Body of pancreas (tissue), 4 donors: Measurements from ENCODE around the gene TRIM6. TPM values are rescaled to one million over a fixed set of nuclear protein-coding genes. Genes with fewer than 3 reads are reported as not detected.
"Not testable (repeated sequence)": the region's sequence is repeated elsewhere in the genome, so short reads cannot be mapped to it uniquely, and the experiment has no call there.

Experiments
- ATAC-seq: fragments of 150-250 bp; one replicate; pipeline ENCODE4 v1.9.1; 2016
- DNase-seq, 4 donors: peaks; one replicate each; pipeline ENCODE4 v3.0.0-alpha.2; 2019
- H3K27ac ChIP-seq, 4 donors: fragments of 200-600 bp; sonication (generic); 1 replicate in 3 of 4; 2 replicates in 1 of 4; pipeline versions ENCODE4 v1.5.1 to v1.6.1; 2016 to 2019; ENCODE audit warnings: mild to moderate bottlenecking in 1 of 4, mixed read lengths in 1 of 4, moderate library complexity in 1 of 4
- H3K27me3 ChIP-seq, 2 donors: fragments of 200-600 bp; sonication (generic); one replicate each; pipeline ENCODE4 v1.6.0; 2016; ENCODE audit warnings: mild to moderate bottlenecking in 1 of 2
- H3K36me3 ChIP-seq, 2 donors: fragments of 200-600 bp; sonication (generic); replicated peaks in 1 of 2; 2 replicates each; pipeline ENCODE4 v1.5.1; 2016; ENCODE audit warnings: low read depth in 2 of 2; ENCODE audit not compliant: insufficient read depth in 1 of 2
- H3K4me1 ChIP-seq: fragments of 200-600 bp; sonication (generic); one replicate; pipeline ENCODE4 v1.6.0; 2016
- H3K4me3 ChIP-seq, 2 donors: fragments of 200-600 bp; sonication (generic); 1 replicate in 1 of 2; 2 replicates in 1 of 2; pipeline ENCODE4 v1.5.1; 2016 to 2019
- H3K9me3 ChIP-seq, 3 donors: fragments of 200-600 bp; sonication (generic); 1 replicate in 2 of 3; 2 replicates in 1 of 3; pipeline ENCODE4 v1.5.1; 2016
- CTCF ChIP-seq, 7 experiments: fragments of 450-650 bp in 4 of 7; fragments of 200-600 bp in 3 of 7; sonication (generic) in 3 of 7; IDR thresholded peaks; one replicate each; pipeline ENCODE4 v1.5.1; 2016 to 2019; ENCODE audit warnings: antibody characterized with exemption in 7 of 7
- POLR2A ChIP-seq, 3 donors: fragments of 450-650 bp; IDR thresholded peaks; one replicate each; pipeline ENCODE4 v1.6.1; 2016; ENCODE audit warnings: antibody characterized with exemption in 3 of 3, mild to moderate bottlenecking in 2 of 3
- WGBS, 2 donors: methylation state at CpG; one replicate each; pipeline ENCODE4 v1.1.5; 2017; 5-methylcytosine and 5-hydroxymethylcytosine counted together
- intact Hi-C: fragments of 100-400 bp; cut with DNase I; formaldehyde crosslinking; loops from one replicate; pipeline ENCODE4 v1.15.1; 2023
- total RNA-seq, 2 donors: library from RNA; depleted of rRNA; stranded (reverse); fragments of >200 nt; gene quantifications; one replicate each; pipeline ENCODE4 v1.1.0, GENCODE V29; 2016

TRIM6 gene
- total RNA-seq, 2 donors from 2014 or later, result 2.1 to 2.6 TPM

- Histone ChIP-seq H3K36me3 (no peaks in the 10 kb centered on the region), H3K4me1 (peaks cover 5% of the 10 kb centered on the region), H3K9me3 (no peaks in the 10 kb centered on the region), H3K4me3 (no peak overlapping the region), H3K27ac (no peak overlapping the region), H3K27me3 (no peaks in the 10 kb centered on the region)
- TF ChIP-seq POLR2A (IDR thresholded peaks at IDR 0.05) (no peak), CTCF (IDR thresholded peaks at IDR 0.05) (no peak)
- WGBS, 2 donors, result 50 to 91% methylated on average over 3 of the region's 3 CpGs
- DNase-seq (no peak), ATAC-seq (no peak)
- intact Hi-C loops, result no loop called here
Measured at GRCh38 chr11:5591613-5592012, 4.8 kb upstream of the TRIM6 start.

- ATAC-seq, result no peak
- Histone ChIP-seq H3K27me3 (no peaks in the 10 kb centered on the region), H3K36me3 (no peaks in the 10 kb centered on the region), H3K4me3 (no peak overlapping the region), H3K9me3 (no peaks in the 10 kb centered on the region), H3K27ac (no peak overlapping the region), H3K4me1 (peaks cover 11% of the 10 kb centered on the region)
- intact Hi-C loops, result no loop called here
- no peak for TF ChIP-seq CTCF (IDR thresholded peaks at IDR 0.05)
- no peak for TF ChIP-seq POLR2A (IDR thresholded peaks at IDR 0.05)
- 75 to 85% methylated on average over 5 of the region's 5 CpGs for WGBS, 2 donors
- no peak for DNase-seq
Measured at GRCh38 chr11:5592615-5593014, 3.8 kb upstream of the TRIM6 start.

- intact Hi-C loops, result no loop called here
- WGBS, 2 donors, result 24 to 37% methylated on average over 1 of the region's 1 CpG
- Histone ChIP-seq H3K27ac (no peak overlapping the region), H3K9me3 (no peaks in the 10 kb centered on the region), H3K4me1 (peaks cover 17% of the 10 kb centered on the region), H3K4me3 (no peak overlapping the region), H3K36me3 (no peaks in the 10 kb centered on the region), H3K27me3 (no peaks in the 10 kb centered on the region)
- ATAC-seq, result no peak
- TF ChIP-seq CTCF (IDR thresholded peaks at IDR 0.05) (no peak), POLR2A (IDR thresholded peaks at IDR 0.05) (no peak)
- no peak for DNase-seq
Measured at GRCh38 chr11:5593146-5593545, 3.3 kb upstream of the TRIM6 start.

GRCh38 chr11:5597953-5598352 lies 1.5 kb downstream of the TRIM6 start:
- TF ChIP-seq POLR2A (IDR thresholded peaks at IDR 0.05) (no peak), CTCF (IDR thresholded peaks at IDR 0.05) (no peak)
- peak in 1 of 4 donors; percentile 22 for DNase-seq
- Histone ChIP-seq H3K27me3 (no peaks in the 10 kb centered on the region), H3K9me3 (no peaks in the 10 kb centered on the region), H3K4me3 (no peak overlapping the region), H3K27ac (no peak overlapping the region), H3K36me3 (no peaks in the 10 kb centered on the region), H3K4me1 (peaks cover 37% of the 10 kb centered on the region)
- no peak for ATAC-seq
- WGBS, 2 donors, result 34 to 35% methylated on average over 3 of the region's 3 CpGs
- intact Hi-C loops, result no loop called here

- WGBS, 2 donors, result 7 to 10% methylated on average over 9 of the region's 9 CpGs
- no peak overlapping the region for H3K4me3 ChIP-seq
- peak overlapping the region; percentile 24 to 68 (median 60) for H3K27ac ChIP-seq
- H3K9me3 ChIP-seq, result no peaks in the 10 kb centered on the region
- TF ChIP-seq POLR2A (IDR thresholded peaks at IDR 0.05) (no peak), CTCF (IDR thresholded peaks at IDR 0.05) (peak; percentile 45 to 96 (median 71))
- DNase-seq (peak; percentile 78 to 86 (median 80)), ATAC-seq (peak; percentile 86)
- intact Hi-C loops, result no loop called here
- no peaks in the 10 kb centered on the region for H3K36me3 ChIP-seq
- no peaks in the 10 kb centered on the region for H3K27me3 ChIP-seq
- H3K4me1 ChIP-seq, result peaks cover 37% of the 10 kb centered on the region
Measured at GRCh38 chr11:5600374-5600851, 4.0 kb downstream of the TRIM6 start.

GRCh38 chr11:5602791-5603190 lies 6.4 kb downstream of the TRIM6 start:
- H3K27ac ChIP-seq, DNase-seq, H3K4me3 ChIP-seq, H3K27me3 ChIP-seq, H3K9me3 ChIP-seq, ATAC-seq, intact Hi-C loops, H3K36me3 ChIP-seq: not testable (repeated sequence)
- WGBS, 2 donors, result 89 to 92% methylated on average over 4 of the region's 4 CpGs
- H3K4me1 ChIP-seq, result peaks cover 24% of the 10 kb centered on the region
